ENCODE data around the gene MRPS23. TPM values are rescaled to one million over a fixed set of nuclear protein-coding genes. Genes with fewer than 3 reads are reported as not detected.

MRPS23 gene
- total and polyA plus RNA-seq, 2 of the 8 experiments (the other 6 are each of a cell fraction or from before 2014, with no cell fraction given): 38.6 to 60.4 TPM

GRCh38 chr17:57871155-57871554 lies 21.3 kb upstream of the MRPS23 start:
- Histone ChIP-seq H3K36me3 (ENCODE audit: control insufficient read depth in 2 of 4, insufficient read depth in 4 of 4, low read length in 3 of 4) (no peaks in the 10 kb centered on the region; a peak in 1 of 8 replicates), H2BK15ac (ENCODE audit: low read length) (no peak overlapping the region), H3K56ac (replicated peaks; ENCODE audit: insufficient read length, low read depth, low read length) (no peak overlapping the region), H4K8ac (ENCODE audit: extremely low read depth, insufficient read depth, low read length) (0 out of 2 replicates have a peak overlapping the region, but pooled peaks have one; percentile 4), H3K9me3 (ENCODE audit: insufficient read depth in 2 of 2, low read depth in 1 of 2, low read length in 1 of 2) (no peaks in the 10 kb centered on the region), H2AFZ (ENCODE audit: low read length) (no peak overlapping the region), H3K79me2 (ENCODE audit: control insufficient read depth in 1 of 2, insufficient read depth in 2 of 2, low read length in 2 of 2) (no peaks in the 10 kb centered on the region), H2BK20ac (ENCODE audit: low read length) (no peak overlapping the region), H4K20me1 (replicated peaks in 1 of 2; ENCODE audit: control insufficient read depth in 1 of 2, insufficient read depth in 2 of 2, low read length in 2 of 2) (no peaks in the 10 kb centered on the region), H2AK5ac (ENCODE audit: low read depth, low read length) (no peak overlapping the region), H2BK12ac (ENCODE audit: low read depth, low read length) (0 out of 2 replicates have a peak overlapping the region, but pooled peaks have one; percentile 68), H3K18ac (ENCODE audit: extremely low read depth, low read length) (peak overlapping the region; percentile 27; the same call in 1 of the 2 replicates), H2BK120ac (replicated peaks; ENCODE audit: low read depth, low read length) (no peak overlapping the region), H3K79me1 (ENCODE audit: low read depth, low read length) (no peaks in the 10 kb centered on the region), H3K27ac (ENCODE audit: low read depth, low read length) (no peak overlapping the region), H3K9ac (replicated peaks in 1 of 4; ENCODE audit: extremely low read depth in 1 of 4, low read depth in 3 of 4, low read length in 3 of 4) (no peak overlapping the region), H2BK5ac (ENCODE audit: low read depth, low read length) (no peak overlapping the region), H4K5ac (ENCODE audit: insufficient read length, low read depth, low read length) (no peak overlapping the region), H3K4me3 (ENCODE audit: extremely low read depth in 1 of 4, insufficient read depth in 2 of 4, low read depth in 3 of 4, low read length in 4 of 4) (no peak overlapping the region), H3K23me2 (ENCODE audit: low read depth, low read length) (peaks cover 2% of the 10 kb centered on the region; the same call in 1 of the 2 replicates), H3K23ac (ENCODE audit: insufficient read length) (no peak overlapping the region), H3K4ac (replicated peaks; ENCODE audit: insufficient read length, low read depth, low read length) (no peak overlapping the region), H3K14ac (ENCODE audit: insufficient read length) (no peak overlapping the region), H3K4me1 (replicated peaks in 1 of 4; ENCODE audit: control insufficient read depth in 3 of 4, insufficient read depth in 4 of 4, low read length in 3 of 4) (peaks cover 6 to 40% (median 33%) of the 10 kb centered on the region in 4 experiments), H4K91ac (replicated peaks; ENCODE audit: insufficient read length, low read length) (no peak overlapping the region), H3K27me3 (replicated peaks in 1 of 4; ENCODE audit: control insufficient read depth in 3 of 4, extremely low read depth in 1 of 4, insufficient read depth in 3 of 4, low read length in 3 of 4) (peaks cover 0 to 6% (median under 1%) of the 10 kb centered on the region in 4 experiments; a peak in 4 of 7 replicates), H3K4me2 (ENCODE audit: insufficient read depth in 1 of 2, low read depth in 2 of 2, low read length in 2 of 2) (no peak overlapping the region)
- ChIA-PET POLR2A (ENCODE audit: partially characterized antibody) (interaction anchor here (1.4 to 32.5 kb wide), 5 partner anchors 9 to 127 kb away, joined by 3 to 672 read pairs (median 6); partner anchors contain the start of genes SRSF1 and VEZF1), CTCF (ENCODE audit: partially characterized antibody) (interaction anchor here (0.9 to 20.7 kb wide), 10 partner anchors 7 to 135 kb away, joined by 3 to 221 read pairs (median 16); no protein-coding TSS in a partner anchor)
- WGBS, 2 experiments (ENCODE audit: extremely low coverage in 1 of 2, insufficient coverage in 1 of 2, insufficient read length in 1 of 2, insufficient replicate concordance in 2 of 2, low coverage in 1 of 2, low lambda C conversion rate in 2 of 2, missing lambda C conversion rate in 1 of 2): 83% methylated on average over 7 of the region's 7 CpGs; no CpG with 5 or more reads in 1 of the 2 experiments
- FAIRE-seq (no peak), DNase-seq (ENCODE audit: low read depth in 1 of 2, low spot score in 2 of 2) (no peak)
- no peak for TF ChIP-seq SIN3A (conservative IDR thresholded peaks at IDR 0.05 in 1 of 2, IDR thresholded peaks at IDR 0.05 in 1 of 2; ENCODE audit: low read depth in 1 of 2, low read length in 2 of 2)
- no peak for TF ChIP-seq CEBPB (IDR thresholded peaks at IDR 0.05; ENCODE audit: low read depth, low read length)
- no peak for TF ChIP-seq ATF3 (IDR thresholded peaks at IDR 0.05; ENCODE audit: insufficient read depth, low read depth, low read length)
- no peak for TF ChIP-seq MAX (IDR thresholded peaks at IDR 0.05)
- TF ChIP-seq RBBP5 (IDR thresholded peaks at IDR 0.05; ENCODE audit: borderline replicate concordance, low read depth, low read length): no peak
- TF ChIP-seq HDAC2 (IDR thresholded peaks at IDR 0.05; ENCODE audit: borderline replicate concordance in 1 of 2, low read depth in 2 of 2, low read length in 2 of 2): no peak
- no peak for TF ChIP-seq SIRT6 (IDR thresholded peaks at IDR 0.05; ENCODE audit: low read length)
- TF ChIP-seq CBX5 (IDR thresholded peaks at IDR 0.05; ENCODE audit: low read depth, low read length): no peak
- no peak for TF ChIP-seq CHD2 (IDR thresholded peaks at IDR 0.05; ENCODE audit: low read length)
- no peak for TF ChIP-seq TAF7 (optimal IDR thresholded peaks at IDR 0.05; ENCODE audit: borderline replicate concordance, low read depth, low read length)
